K562 (cell line): Measurements from ENCODE around the gene CCDC116. TPM values are rescaled to one million over a fixed set of nuclear protein-coding genes. Genes with fewer than 3 reads are reported as not detected.

ENCODE experiments used
- MYNN ChIP-seq, 2 experiments: sonication (generic); formaldehyde crosslinking in 1 of 2; IDR thresholded peaks; 2 replicates each; pipeline versions ENCODE4 v1.5.0 to v1.6.1; 2016 to 2020; ENCODE audit warnings: antibody characterized with exemption in 1 of 2, missing genetic modification reagents in 1 of 2
- NFATC3 ChIP-seq: fragments of 450-650 bp; IDR thresholded peaks from 2 replicates; pipeline ENCODE4 v1.6.1; 2017; ENCODE audit warnings: mild to moderate bottlenecking
- RBBP5 ChIP-seq: fragments of 200-600 bp; sonication (generic); IDR thresholded peaks from 2 replicates; pipeline ENCODE4 v1.6.1; 2012; ENCODE audit warnings: borderline replicate concordance, mild to moderate bottlenecking, low read length, control low read depth, inconsistent platforms; ENCODE audit not compliant: insufficient read depth, poor library complexity, severe bottlenecking
- REST ChIP-seq, 2 experiments: fragments of 450-650 bp; formaldehyde crosslinking in 1 of 2; IDR thresholded peaks; 2 replicates each; pipeline versions ENCODE4 v1.4.0 to v1.6.1; 2014 to 2020; ENCODE audit warnings: mild to moderate bottlenecking in 2 of 2, borderline replicate concordance in 1 of 2, low read depth in 1 of 2
- TSC22D4 ChIP-seq: fragments of 450-650 bp; IDR thresholded peaks from 2 replicates; pipeline ENCODE4 v1.6.1; 2016; ENCODE audit warnings: missing genetic modification characterization, missing biosample characterization, control low read depth
- ZHX1 ChIP-seq: fragments of 150-350 bp; conservative IDR thresholded peaks from 2 replicates; pipeline ENCODE4 v1.6.1; 2014; ENCODE audit warnings: low read length
- ZMIZ1 ChIP-seq, 2 experiments: fragments of 150-350 bp in 1 of 2; IDR thresholded peaks; 2 replicates each; pipeline ENCODE4 v1.6.1; 2012 to 2016; ENCODE audit warnings: low read depth in 2 of 2, low read length in 2 of 2, mild to moderate bottlenecking in 1 of 2, moderate library complexity in 1 of 2
- ZNF512 ChIP-seq: IDR thresholded peaks from 2 replicates; pipeline ENCODE4 v1.6.1; 2016; ENCODE audit warnings: missing genetic modification characterization, missing compliant biosample characterization
- polyA plus RNA-seq, 8 experiments: library from polyadenylated mRNA; depleted of rRNA in 4 of 8; stranded (reverse) in 5 of 8; unstranded in 3 of 8; fragments of >200 nt; fragmentation: Nextera tagmentation in 2 of 8; fragmentation: Illumina TruSeq in 1 of 8; extraction: Ambion mirVana in 2 of 8; extraction: Trizol in 1 of 8; gene quantifications; 2 replicates each; pipeline versions ENCODE4 v1.2.1 to v1.2.3, GENCODE V29; 2011 to 2014; ENCODE audit warnings: inconsistent platforms in 1 of 8, missing spikeins in 1 of 8
- total RNA-seq, 7 experiments: library from RNA; depleted of rRNA in 6 of 7; stranded (reverse); fragments of >200 nt in 6 of 7; fragmentation: Illumina TruSeq in 2 of 7; extraction: Trizol in 2 of 7; gene quantifications; 2 replicates each; pipeline versions ENCODE4 v1.2.1 to v1.2.3, GENCODE V29; 2011 to 2021; ENCODE audit warnings: low replicate concordance in 1 of 7

Gene CCDC116
- total and polyA plus RNA-seq, 9 of the 15 experiments (the other 6 are each of a cell fraction or from before 2014, with no cell fraction given), result 1.6 to 11.3 (median 4.7) TPM

- TF ChIP-seq REST (IDR thresholded peaks at IDR 0.05; ENCODE audit: borderline replicate concordance), result no peak
- no peak for TF ChIP-seq REST (CRISPR knock-in tag; IDR thresholded peaks at IDR 0.05; ENCODE audit: low read depth)
- TF ChIP-seq RBBP5, result peak; percentile 88
- TF ChIP-seq ZNF512 (tag), result no peak
- TF ChIP-seq TSC22D4, result no peak
- peak in 1 of 2 experiments; percentile 77; a peak in 2 of 4 replicates for TF ChIP-seq ZMIZ1 (IDR thresholded peaks at IDR 0.05; ENCODE audit: low read depth in 2 of 2, low read length in 2 of 2)
- no peak for TF ChIP-seq MYNN (IDR thresholded peaks at IDR 0.05)
- TF ChIP-seq MYNN (CRISPR knock-in tag; IDR thresholded peaks at IDR 0.05), result no peak
- peak; percentile 91 for TF ChIP-seq ZHX1
- TF ChIP-seq NFATC3, result no peak
Observed at GRCh38 chr22:21642584-21643448, 10.3 kb downstream of the CCDC116 start (continued).
